ENCODE results near the gene RAPGEF1.

The RAPGEF1 gene

DNA sequence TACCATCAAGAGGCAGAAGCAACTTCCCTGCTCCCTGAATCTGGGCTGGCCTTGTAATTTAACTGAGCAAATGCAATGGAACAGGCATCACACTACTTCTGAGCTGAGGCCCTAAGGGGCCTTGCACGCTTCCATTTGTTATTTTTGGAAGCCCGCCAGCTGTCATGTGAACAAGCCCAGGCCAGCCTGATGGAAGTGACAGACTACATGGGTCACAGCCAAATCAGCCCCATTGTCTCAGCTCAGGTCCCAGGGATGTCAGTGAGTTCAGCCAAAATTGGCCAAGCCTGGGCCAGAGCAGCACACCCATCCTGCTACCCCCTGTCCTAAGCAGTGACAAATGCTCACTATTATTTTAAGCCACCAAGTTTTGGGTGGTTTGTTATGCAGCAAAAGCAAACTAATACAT is 121.8 kb downstream of the RAPGEF1 start:
- DNase-seq: no peak

DNA sequence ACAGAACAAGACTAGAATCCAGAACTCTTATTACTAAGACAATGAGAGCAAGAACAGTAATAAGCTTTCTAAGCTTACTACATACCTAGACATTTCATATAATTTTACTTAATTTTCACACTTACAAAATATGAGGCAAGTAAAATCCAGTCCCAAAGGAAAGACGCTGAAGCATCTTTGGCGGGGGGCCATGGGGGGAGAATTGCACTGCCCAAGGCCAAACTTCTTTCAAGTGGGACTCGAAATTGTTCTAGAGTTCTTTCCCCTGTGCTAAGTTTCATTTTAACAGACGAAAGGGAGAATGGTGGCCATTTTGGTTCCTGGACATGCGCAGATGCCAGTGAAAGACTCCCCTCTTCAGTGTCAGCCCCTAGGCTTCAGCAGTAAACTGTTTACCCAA is 122.3 kb downstream of the RAPGEF1 start:
- no peak for DNase-seq

DNA sequence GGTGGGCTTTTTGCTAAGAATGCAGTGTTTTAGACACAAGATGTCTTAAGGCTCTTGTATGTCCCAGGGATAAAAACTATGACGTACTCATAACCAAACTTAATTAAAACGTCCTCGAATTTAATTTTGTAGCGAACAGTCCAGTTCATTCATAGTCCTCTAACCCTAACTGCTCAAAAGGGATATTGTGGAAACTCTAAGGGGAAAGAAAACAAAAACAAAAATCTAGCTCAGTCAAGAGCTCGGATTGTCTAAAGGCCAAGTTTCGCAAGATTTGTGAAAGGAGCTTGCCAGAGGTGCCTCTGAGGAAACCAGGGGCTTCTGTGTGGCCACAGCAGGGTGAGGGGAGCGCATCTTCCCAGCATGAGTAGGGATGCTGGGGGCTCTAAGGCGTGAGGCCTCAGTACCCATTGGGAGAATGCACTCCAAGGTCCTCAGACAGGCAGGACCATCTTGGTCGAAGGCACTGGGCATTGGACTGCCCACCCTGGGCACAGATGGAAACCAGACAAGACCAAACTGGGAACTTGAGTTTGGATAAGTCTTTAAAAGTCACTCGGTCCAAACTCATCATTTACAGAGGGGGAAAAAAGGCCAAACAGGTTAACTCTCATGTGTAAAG is 122.8 kb downstream of the RAPGEF1 start:
- no peak for DNase-seq

DNA sequence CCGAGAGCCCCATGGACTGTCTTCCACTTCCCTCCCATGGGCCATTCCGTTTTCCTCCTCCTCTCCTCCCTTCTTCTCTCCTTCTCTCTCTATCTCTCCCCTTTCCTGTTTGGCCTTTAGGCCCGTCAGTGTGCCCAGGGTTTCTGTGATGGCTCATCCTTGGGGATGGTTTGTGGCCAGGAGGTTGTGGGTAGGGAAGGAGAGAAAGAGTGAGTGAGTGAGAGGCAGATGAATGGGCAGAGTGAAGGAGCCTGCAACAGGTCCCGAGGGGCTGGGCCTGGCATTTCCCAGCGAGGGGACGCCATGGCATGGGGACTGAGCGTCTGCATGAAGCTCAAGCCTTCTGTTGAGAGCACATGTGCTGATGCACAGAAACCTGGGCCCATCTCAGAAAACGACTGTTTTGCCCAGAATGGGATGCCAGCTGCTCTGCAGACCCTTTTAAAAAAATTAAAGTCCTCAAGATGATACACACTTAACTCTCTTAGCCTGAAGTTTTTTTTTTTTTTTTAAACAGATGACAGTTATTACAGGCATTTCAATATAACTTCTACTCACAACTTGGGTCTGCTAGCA is 125.4 kb downstream of the RAPGEF1 start:
- DNase-seq: no peak

DNA sequence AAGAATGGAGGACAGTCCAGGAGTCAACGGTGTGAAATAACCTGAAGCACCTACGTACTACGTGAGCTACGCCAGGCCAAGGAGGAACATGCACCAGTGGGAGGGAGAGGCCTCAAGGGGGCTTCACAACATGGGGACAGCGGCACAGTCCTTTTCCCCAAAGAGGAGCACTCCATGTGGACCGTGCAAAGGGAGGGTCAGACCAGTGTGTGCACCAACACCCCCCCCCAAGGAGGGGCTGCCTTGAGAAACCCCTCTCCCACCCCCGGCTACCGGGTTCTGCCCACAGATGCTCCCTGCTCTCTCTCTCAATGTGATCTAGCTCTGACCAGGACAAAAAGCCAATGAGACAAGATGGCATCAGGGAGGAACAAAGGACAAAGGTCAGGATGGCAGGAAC is 126.0 kb downstream of the RAPGEF1 start:
- DNase-seq: no peak

DNA sequence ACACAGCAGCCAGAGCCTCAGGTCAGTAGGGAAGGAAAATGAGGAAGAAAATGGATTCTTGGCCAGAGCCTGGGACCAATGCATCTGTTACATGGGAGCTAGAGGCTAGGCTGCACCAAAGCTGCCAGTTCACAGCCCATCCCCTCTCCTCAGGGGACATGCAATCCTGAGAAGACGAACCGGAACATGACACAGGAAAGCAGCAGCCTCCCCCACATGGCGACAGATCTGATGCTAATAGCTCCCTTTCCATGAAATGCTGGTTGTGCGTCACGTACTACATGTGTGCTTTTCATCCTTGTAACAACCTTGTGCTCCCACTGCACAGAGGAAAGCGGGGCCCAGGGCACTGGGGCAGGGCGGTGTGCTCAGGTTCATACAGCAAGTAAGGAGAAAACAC is 127.0 kb downstream of the RAPGEF1 start:
- no peak for DNase-seq

DNA sequence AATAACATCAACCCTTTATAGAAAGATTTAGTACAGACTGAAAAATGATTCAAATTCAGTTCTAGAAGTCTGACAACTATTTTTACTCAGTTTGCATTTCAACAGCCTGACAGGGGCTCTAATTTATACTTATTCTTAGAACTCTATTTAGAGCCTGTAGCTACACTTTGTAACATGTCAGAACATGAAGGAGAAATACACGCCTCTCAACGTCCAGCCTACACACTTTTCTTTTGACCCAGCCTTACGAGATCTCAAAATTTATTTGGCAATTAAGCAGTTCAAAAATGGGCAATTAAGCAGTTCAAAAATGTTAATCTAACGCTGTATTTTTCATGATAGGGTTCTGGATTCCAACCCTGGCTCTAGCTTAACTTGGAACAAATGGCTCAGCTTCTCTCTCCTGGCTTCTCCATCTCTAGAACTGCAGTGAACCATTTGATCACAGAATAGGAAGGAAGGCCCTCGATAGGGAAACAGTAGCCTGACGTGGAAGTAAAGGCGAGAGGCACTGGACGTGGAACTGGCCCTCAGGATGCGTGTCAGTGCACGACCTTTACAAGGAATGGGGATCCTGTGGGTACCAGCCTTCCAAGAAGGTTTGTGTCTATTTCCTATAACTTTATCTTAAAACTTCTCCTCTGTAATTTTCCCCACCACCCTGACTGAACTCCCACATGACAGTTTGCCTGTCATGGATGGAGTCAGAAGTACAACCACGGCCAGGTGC is 128.1 kb downstream of the RAPGEF1 start:
- DNase-seq: no peak

DNA sequence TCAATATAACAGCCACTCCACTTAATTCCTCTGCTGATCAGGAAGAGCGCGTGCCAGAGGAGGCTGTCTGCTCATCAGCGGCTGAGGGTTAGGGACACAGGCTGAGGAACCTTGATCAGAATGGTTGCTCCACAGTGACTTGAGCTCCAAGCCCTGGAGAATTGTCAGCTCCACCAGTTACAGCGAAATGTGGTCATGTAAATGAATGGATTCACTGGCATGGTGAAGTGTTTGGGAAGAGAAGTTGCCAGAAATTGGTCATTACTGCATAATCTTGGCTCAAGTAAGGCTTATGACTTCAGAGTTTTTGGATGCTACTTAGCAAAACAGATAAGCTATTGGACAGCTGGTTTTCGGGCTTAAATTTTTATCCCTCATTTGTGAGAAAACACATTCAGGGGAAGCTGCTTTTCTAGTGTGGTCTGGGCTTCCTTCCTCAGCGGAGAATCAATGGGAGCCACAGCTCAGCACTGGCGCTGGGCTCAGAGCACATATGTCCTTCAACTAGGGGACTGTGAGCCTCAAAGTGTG is 129.6 kb downstream of the RAPGEF1 start:
- DNase-seq: no peak

DNA sequence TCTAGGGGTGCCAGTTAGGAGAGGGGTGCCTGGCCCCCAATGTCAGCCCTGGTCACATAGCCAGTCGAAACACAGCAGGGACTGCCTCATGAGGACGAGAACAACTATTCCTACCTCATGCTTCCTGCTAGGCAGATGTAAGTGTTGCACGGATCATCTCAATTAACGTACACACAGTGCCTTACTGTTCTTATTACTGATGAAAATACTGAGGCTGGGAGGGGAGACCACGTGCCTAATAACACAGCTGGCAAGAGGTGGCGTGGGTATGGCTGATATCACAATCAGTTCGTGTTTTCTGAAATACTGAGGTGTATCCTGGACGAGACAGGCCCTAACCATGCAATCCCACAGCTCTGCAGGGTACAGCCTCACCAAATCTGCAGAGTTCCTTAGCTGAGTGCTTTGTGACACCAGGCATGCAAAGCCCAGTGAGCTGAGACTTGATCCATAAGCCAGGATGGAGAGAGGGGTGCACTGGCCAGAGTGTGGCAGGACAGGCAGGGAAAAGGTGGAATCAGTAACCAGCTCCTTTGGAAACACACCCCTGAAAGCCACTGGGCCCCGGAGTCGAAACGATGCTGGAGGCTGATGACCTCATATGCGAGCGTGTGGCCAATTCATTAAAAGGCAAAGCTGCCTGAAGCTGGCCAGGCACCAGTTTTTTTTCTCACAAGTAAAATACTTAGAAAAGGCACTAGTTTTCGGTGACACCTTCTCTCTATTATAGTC is 130.6 kb downstream of the RAPGEF1 start:
- no peak for DNase-seq

DNA sequence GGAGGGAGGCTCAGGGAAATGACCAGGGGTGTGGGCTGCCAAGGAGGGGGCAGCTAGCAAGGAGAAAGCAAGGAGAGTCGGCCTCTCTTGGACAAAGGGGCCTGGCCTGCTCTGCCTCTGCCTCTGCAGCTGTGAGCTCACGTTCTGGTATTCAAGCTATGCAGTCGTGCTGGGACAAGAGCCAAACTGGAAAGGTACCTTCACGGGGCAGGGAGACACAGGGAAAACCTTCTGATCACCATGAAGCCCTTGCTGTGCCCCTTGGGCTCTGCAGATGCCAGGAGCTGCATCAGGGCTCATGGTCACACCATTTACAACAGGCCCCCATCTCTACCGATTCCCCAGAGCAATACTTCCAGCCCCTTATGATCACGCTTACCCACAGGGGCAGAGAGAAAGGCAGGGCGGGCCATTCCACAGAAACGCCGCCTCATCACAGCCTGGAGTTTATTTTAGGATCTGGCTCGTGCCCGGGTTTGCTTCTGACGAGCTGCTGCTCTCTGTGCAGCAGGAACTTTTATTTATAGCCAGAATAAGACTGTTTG is 131.3 kb downstream of the RAPGEF1 start:
- DNase-seq: no peak

DNA sequence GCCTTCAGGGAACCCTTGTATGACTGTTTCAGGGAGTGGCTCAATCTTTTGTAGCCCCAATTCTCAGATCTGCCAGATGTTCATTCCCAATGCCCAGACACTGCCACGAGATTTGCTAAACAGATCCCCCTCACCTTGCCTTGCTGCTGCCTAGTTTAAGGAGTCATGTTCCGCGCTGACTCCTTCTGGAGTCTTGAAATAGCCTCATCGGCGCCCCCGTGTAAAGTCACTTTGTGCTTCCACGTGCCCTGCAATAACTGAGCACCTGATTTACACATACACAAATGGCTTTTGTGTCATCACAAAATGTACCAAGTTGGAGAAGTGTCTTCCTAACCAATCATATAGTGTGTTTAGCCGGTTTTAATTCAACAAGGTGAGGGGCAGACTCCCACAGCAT is 132.3 kb downstream of the RAPGEF1 start:
- no peak for DNase-seq

DNA sequence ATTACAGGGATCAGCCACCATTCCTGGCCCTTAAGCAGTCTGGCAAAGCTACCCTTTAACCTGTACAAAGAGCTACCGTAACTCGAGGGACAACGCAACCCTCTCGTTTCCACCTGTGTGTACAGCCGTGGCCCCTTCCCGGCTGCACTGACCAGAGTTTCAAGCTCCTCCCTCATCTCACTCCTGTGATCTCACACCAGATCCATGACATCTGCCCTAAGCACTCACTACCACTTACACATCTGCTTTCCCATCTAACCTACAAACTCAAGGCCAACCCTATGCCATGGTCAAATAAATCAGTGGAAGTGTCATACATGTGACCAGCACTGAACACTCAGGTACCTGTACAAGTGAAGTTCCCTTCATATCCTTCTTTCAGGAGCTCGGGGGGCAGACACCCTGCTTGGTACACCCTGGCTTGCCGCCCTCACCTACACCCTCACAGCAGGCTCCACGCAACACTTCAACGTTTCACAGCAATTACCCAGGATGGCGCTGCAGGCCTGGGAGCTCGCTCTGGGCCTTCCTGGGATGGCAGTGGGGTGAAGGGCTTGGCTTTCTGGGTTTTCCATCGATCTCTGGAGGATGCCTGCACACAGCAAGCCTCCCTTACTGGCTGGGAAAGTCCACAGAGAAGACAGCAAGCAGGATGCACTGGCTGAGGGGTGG is 132.8 kb downstream of the RAPGEF1 start:
- DNase-seq: no peak

DNA sequence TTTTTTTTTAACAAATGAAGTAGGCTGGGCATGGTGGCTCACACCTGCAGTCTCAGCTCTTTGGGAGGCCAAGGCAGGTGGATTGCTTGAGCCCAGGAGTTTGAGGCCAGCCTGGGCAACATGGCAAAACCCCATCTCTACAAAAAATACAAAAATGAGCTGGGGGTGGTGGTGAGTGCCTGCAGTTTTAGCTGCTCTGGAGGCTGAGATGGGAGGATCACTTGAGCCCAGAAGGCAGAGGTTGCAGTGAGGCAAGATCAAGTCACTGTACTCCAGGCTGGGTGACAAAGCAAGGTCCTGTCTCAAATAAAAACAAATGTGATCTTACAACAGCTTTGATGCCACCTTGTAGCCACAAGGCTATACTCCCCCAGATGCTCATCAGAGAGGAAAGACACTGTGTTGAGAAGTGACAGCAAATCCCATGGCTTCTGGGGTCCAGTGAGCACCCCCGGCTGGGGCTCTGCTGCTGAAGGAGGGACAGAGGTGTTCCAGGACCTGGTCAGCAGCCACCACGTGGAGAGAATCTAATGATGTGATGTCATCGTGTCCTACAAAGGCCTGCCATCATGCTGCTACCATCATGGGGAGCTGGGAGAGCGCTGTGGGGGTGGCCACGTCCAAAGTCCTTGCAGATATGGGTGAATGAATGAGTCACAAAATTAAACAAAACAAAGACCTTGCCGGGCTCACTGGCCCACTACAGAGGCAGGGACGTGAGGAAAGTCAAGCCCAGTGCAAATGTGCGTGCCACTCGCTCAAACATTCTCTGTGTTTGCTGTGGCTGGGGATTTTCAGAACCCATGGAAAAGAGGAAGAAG is 133.9 kb downstream of the RAPGEF1 start:
- no peak for DNase-seq

DNA sequence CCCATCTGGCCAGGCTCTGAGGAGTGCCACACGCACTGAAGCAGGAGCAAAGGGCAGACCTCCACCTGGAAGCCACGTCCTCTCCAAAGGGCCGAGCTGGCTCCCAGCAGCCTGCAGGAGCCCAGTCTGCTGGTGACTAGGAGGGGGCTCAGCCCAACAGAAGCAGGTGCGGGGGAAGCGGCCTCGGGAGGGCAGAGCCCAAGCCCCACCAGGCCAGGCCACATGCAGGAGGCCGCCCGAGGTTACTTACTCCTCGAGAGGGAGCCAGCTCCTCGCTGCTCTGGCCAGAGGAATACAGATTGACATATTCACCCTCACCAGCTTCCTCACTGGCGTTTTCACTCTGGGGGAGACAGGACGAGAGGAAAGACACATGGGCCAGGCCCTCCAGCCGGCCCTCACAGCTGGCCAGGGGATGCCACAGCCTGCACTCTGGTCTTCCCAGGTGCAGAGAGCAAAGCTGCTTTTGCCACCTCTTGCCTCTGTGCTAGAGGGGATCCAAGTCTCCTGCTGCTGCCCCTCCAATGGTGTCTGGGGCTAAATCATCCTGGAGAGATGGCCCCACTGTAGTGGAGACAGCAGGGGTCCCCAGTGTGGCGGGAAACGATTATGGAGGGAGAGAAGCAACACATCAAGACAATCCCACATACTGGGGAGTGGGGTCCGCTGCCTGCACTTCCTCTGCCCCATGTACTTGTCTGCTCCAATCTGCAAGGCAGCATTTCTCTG is 136.0 kb downstream of the RAPGEF1 start:
- DNase-seq: no peak

DNA sequence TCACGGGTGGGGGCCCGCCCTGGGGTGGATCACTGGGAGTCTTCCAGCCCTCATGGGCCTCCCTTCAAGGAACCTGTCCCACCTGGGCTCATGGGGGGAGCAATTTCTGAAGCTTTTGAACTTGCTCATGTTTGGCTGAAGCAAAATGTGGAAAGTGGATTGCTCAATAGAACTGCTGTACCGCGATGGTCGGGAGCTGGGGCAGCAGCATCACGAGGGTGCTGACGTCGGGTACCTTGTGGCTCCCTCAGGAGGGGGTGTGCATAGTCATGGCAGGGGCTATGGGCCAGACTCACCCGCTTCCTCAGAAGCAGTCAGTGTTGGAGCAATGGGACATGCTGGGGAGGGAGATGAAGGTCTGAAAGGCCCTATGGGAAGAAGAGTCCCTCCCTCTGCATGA is 136.7 kb downstream of the RAPGEF1 start:
- DNase-seq: no peak

DNA sequence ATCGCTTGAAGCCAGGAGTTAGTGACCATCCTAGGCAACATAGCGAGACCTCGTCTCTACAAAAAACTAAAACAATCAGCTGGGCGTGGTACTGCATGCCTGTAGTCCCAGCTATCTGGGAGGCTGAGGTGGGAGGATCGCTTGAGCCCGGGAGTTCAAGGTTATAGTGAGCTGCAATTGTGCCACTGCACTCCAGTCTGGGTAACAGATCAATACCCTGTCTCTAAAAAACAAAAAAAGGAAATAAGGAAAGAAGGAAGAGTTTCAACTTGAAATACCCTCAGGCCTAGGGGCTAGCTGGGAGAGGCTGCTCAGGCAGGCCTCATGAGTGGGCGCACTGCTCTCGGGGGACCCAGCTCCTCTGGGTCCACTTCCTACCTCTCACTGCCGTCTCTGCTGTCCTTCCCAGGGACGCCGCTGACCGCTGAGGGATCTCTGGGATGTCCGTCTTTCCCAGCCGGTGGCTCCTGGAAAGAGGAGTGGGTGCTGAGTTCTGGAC is 138.1 kb downstream of the RAPGEF1 start:
- no peak for DNase-seq

DNA sequence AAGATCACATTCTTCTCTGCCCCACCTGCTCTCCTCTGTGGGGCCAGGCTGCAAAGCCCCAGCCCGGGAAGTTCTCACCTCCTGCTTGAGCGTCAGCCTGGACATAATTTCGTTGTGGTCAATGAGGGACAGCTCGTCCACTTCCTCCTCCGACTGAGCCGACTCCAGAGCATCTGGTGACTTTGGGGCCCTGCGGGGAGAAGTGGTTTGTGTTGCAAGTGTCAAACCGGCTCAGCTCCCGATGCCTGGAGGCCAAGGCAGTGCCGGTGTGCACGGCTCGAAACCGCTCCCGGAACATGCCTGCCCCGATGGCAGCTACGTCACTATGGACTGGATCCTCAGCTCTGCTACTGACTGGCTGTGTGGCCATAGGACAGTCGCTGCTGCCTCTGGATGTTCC is 141.8 kb downstream of the RAPGEF1 start:
- DNase-seq: no peak

DNA sequence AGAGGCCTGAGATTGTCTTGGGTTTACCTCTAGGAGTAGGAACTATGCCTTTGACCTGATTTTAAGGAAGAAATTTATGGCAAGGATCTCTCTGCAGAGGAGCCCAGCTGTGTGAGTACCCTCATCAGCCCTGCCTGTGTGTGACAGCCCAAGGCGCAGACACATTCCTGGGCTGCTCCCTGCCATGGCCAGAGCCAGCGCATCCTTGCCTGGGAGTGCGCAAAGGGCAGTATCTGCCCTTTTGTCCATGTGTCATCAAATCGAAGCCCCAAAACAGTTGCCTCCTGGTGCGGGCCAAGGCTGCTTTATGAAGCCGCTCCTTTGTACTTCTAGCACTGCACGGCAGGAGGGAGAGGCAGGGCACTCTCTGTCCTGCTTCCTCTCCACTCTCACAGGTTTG is 142.6 kb downstream of the RAPGEF1 start:
- DNase-seq: no peak

DNA sequence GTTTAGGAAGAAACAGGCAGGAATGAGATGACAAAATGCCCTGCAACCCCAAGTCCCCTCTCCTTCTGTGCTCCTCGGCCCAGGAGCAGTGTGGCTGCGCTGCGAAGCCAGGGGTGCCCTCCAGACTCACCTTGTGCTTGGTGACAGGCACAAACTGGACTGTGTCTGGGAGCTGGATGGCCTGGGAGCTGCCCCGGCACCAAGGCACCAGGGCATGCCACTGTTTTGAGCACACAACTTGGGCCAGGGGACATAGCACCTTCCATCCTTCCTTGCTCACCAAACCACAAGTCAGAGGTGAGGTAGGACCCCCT is 143.5 kb downstream of the RAPGEF1 start:
- DNase-seq: no peak

DNA sequence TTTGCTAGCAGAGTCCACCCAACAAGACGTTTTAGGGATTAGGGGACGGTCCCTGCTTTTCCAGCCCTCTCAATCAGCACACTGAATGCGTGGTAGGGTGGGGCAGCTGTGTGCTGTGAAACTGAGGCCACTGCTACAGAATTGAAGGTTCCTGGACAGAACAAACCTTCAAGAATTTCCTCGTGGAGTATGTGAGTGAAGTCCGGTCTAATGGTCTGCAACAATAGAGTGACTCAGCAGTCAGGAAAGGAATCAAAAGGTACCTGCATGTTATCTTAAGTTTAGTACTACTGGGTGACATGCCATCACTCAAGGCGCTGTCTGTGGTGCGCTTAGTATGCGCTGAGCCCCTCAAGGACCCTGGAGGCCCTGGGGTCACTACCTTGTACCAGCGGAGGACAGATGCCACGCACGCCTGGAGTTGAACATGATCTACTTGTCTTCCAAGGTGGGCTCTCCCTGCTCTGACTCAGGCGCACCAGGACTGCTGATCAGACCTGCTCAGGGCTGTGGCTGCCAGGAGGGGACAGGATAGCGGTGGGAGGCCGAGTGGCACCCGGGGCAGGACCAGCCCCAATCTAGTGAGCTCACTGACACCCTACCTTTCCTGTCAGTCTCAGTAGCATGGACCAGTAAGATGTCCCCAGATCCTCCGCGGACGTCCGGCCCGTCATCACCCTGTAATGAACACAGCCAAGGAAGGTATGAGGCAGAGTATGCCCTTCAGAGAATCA is 144.0 kb downstream of the RAPGEF1 start:
- DNase-seq: no peak
